ACHN (cell line): ENCODE measurements around the gene ZNF688.
A peak's percentile ranks its signal among the peaks of the same experiment; 100 is the strongest.
"Not testable (repeated sequence)": the region's sequence is repeated elsewhere in the genome, so short reads cannot be mapped to it uniquely, and the experiment has no call there.

Experiments
- DNase-seq: peaks from one replicate; pipeline ENCODE4 v3.0.0-alpha.2; 2015
- in situ Hi-C: cut with HindIII; loops from 2 replicates; pipeline ENCODE4 v1.10.0; 2017; ENCODE audit warnings: low sequenced_read_pairs, low pct_ligation_motif_present, low pct_unique_long_range_greater_than_20kb

ZNF688 gene

GRCh38 chr16:30571445-30572322 is at the start of gene ZNF688:
ZNF688 (minus strand) TSS chr16:30571714; CDS start chr16:30571629, 85 bp downstream.
- in situ Hi-C loops = no loop called here
- DNase-seq = peak; percentile 99

- no peak for DNase-seq
- in situ Hi-C loops = no loop called here
Observed at GRCh38 chr16:30620169-30620568, 48.7 kb upstream of the ZNF688 start.

GRCh38 chr16:30619638-30620037 is 48.1 kb upstream of the ZNF688 start:
- in situ Hi-C loops = no loop called here
- DNase-seq = peak; percentile 81

- in situ Hi-C loops = no loop called here
- peak; percentile 48 for DNase-seq
Observed at GRCh38 chr16:30619202-30619601, 47.7 kb upstream of the ZNF688 start.

- in situ Hi-C loops = no loop called here
- DNase-seq = peak; percentile 78
Observed at GRCh38 chr16:30615358-30616091, 44.0 kb upstream of the ZNF688 start.

- peak; percentile 99 for DNase-seq
- in situ Hi-C loops = no loop called here
Observed at GRCh38 chr16:30609926-30610839, 38.7 kb upstream of the ZNF688 start, which contains the start of gene ZNF689. ZNF689 (minus strand) TSS chr16:30610389; CDS start chr16:30610041, 348 bp downstream.

GRCh38 chr16:30609002-30609925 is 37.8 kb upstream of the ZNF688 start:
- in situ Hi-C loops = no loop called here
- DNase-seq = peak; percentile 40

- no peak for DNase-seq
- in situ Hi-C loops = no loop called here
Observed at GRCh38 chr16:30606004-30606403, 34.5 kb upstream of the ZNF688 start.

GRCh38 chr16:30605158-30605557 is 33.6 kb upstream of the ZNF688 start:
- in situ Hi-C loops = no loop called here
- no peak for DNase-seq

- in situ Hi-C loops = no loop called here
- DNase-seq = no peak
Observed at GRCh38 chr16:30604316-30604947, 32.9 kb upstream of the ZNF688 start.

- no peak for DNase-seq
- in situ Hi-C loops = no loop called here
Observed at GRCh38 chr16:30603945-30604315, 32.4 kb upstream of the ZNF688 start.

- in situ Hi-C loops = no loop called here
- no peak for DNase-seq
Observed at GRCh38 chr16:30602616-30603277, 31.2 kb upstream of the ZNF688 start.

- no peak for DNase-seq
- in situ Hi-C loops = no loop called here
Observed at GRCh38 chr16:30601966-30602365, 30.5 kb upstream of the ZNF688 start.

GRCh38 chr16:30600929-30601328 is 29.4 kb upstream of the ZNF688 start:
- DNase-seq = no peak
- in situ Hi-C loops = no loop called here

- in situ Hi-C loops = no loop called here
Observed at GRCh38 chr16:30600215-30600614, 28.7 kb upstream of the ZNF688 start.

GRCh38 chr16:30592871-30593270 is 21.4 kb upstream of the ZNF688 start:
- in situ Hi-C loops = no loop called here
- DNase-seq = no peak

More at GRCh38 chr16:30600215-30600614, 28.7 kb upstream of the ZNF688 start:
- DNase-seq = no peak

- DNase-seq, in situ Hi-C loops: not testable (repeated sequence)
Observed at GRCh38 chr16:30590869-30591268, 19.4 kb upstream of the ZNF688 start.
